IPS-NIHi7 (cell line): ENCODE measurements around the gene MEGF9.
A peak's percentile ranks its signal among the peaks of the same experiment; 100 is the strongest.
"Not testable (repeated sequence)": the region's sequence is repeated elsewhere in the genome, so short reads cannot be mapped to it uniquely, and the experiment has no call there.

Experiments used
- DNase-seq: peaks from one replicate; pipeline ENCODE4 v3.0.0; 2012; ENCODE audit warnings: mixed read lengths; ENCODE audit errors: extremely low spot score

MEGF9 gene

GRCh38 chr9:120579139-120580050 lies 134.9 kb downstream of the MEGF9 start:
- DNase-seq, result peak; percentile 39

GRCh38 chr9:120574473-120574872 lies 139.8 kb downstream of the MEGF9 start:
- no peak for DNase-seq

- DNase-seq, result no peak
These were observed 141.8 kb downstream of the MEGF9 start for GRCh38 chr9:120572472-120572871.

- no peak for DNase-seq
These were observed 142.6 kb downstream of the MEGF9 start for GRCh38 chr9:120571443-120572257.

- DNase-seq, result no peak
These were observed 144.0 kb downstream of the MEGF9 start for GRCh38 chr9:120570296-120570695.

- DNase-seq, result no peak
These were observed 144.7 kb downstream of the MEGF9 start for GRCh38 chr9:120569556-120569955.

GRCh38 chr9:120568816-120569215 lies 145.5 kb downstream of the MEGF9 start:
- no peak for DNase-seq

- no peak for DNase-seq
These were observed 146.4 kb downstream of the MEGF9 start for GRCh38 chr9:120567874-120568273.

GRCh38 chr9:120567081-120567480 lies 147.2 kb downstream of the MEGF9 start:
- DNase-seq, result no peak

GRCh38 chr9:120564589-120564988 lies 149.7 kb downstream of the MEGF9 start:
- DNase-seq, result no peak

- DNase-seq, result no peak
These were observed 151.3 kb downstream of the MEGF9 start for GRCh38 chr9:120562861-120563443.

GRCh38 chr9:120561709-120562108 lies 152.6 kb downstream of the MEGF9 start:
- DNase-seq, result no peak

- DNase-seq, result no peak
These were observed 154.7 kb downstream of the MEGF9 start for GRCh38 chr9:120559546-120559945.

- no peak for DNase-seq
These were observed 155.8 kb downstream of the MEGF9 start for GRCh38 chr9:120558454-120558853.

- DNase-seq, result no peak
These were observed 157.1 kb downstream of the MEGF9 start for GRCh38 chr9:120557205-120557604.

- no peak for DNase-seq
These were observed 157.5 kb downstream of the MEGF9 start for GRCh38 chr9:120556775-120557174.

GRCh38 chr9:120555839-120556238 lies 158.4 kb downstream of the MEGF9 start:
- DNase-seq, result no peak

- not testable (repeated sequence) for DNase-seq
These were observed 162.0 kb downstream of the MEGF9 start for GRCh38 chr9:120552210-120552704.
